Measurements from ENCODE around the gene PICK1. TPM values are rescaled to one million over a fixed set of nuclear protein-coding genes. Genes with fewer than 3 reads are reported as not detected.

Gene PICK1
- total RNA-seq, 1 experiment from 2014 or later, result 35.7 TPM

DNA sequence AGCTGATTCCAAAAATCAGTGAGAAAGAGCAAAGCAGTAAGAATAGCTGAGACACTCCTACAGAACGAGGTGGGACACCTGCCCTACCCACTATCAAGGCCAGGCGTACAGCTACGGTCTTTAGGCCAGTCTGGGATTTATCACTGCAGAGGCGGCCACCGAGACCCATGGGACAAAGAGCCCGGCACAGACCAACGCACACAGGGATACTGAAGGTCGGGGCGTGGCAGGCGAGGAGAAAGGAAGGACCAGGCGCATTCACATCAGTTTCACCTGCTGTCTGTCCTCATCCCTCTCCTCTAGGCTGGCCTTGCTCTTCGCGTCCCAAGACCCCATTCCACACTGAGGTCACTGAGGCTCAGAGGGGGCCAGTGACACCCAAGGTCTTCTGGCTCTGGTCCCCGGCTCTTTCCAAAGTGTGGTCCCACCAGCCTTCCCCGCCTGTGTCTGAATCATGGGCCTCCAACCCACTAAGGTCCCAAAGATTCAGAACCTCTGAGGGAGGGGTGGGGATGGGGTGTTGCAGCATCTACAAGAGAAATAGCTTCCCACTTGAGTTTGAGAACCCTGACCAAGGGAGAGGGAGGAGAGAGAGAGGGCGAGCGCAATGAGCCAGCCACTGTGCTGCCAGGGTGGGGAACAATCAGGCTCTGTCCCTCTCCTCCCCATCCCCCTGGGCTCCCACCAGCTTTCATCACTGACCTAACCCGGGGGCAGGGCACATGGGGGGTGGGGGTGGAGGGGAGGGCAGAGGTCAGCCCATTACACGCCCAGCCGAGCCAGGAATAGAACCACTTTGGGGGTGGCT, 7.2 kb upstream of the PICK1 start:
- no peak for TF ChIP-seq CTCF (conservative IDR thresholded peaks at IDR 0.05)
- H3K4me3 Mint-ChIP-seq, result no peak overlapping the region
- H4K91ac ChIP-seq (ENCODE audit: insufficient read length, low read depth, low read length), result no peak overlapping the region

More for the DNA sequence above, 7.2 kb upstream of the PICK1 start:
- H2AK5ac ChIP-seq (ENCODE audit: insufficient read length, low read length), result no peak overlapping the region
- H2BK15ac ChIP-seq (ENCODE audit: low read depth, low read length), result no peak overlapping the region
- H3K18ac ChIP-seq (ENCODE audit: insufficient read length, low read depth, low read length), result no peak overlapping the region
- no peaks in the 10 kb centered on the region for H3K79me2 ChIP-seq (ENCODE audit: insufficient read depth, low read length)
- no peak overlapping the region for H3K27ac ChIP-seq (ENCODE audit: insufficient read length, low read depth, low read length)
- WGBS (ENCODE audit: extremely low coverage, insufficient read length, low lambda C conversion rate), result no CpG with 5 or more reads among the region's 20 CpGs
- no peak overlapping the region for H4K8ac ChIP-seq (replicated peaks; ENCODE audit: insufficient read length, low read depth, low read length)
- H3K4ac ChIP-seq (ENCODE audit: low read depth, low read length), result no peak overlapping the region
- Mint-ChIP-seq H3K4me1 (peaks cover 5 to 6% of the 10 kb centered on the region in 2 experiments; a peak in 3 of 4 replicates), H3K27me3 (ENCODE audit: low read depth) (peaks cover 29% of the 10 kb centered on the region), H3K36me3 (ENCODE audit: insufficient read depth in 1 of 3, low read depth in 3 of 3) (no peaks in the 10 kb centered on the region), H3K9me3 (no peaks in the 10 kb centered on the region), H3K27ac (no peak overlapping the region)
- H2BK120ac ChIP-seq (ENCODE audit: low read depth, low read length, poor library complexity, severe bottlenecking), result no peak overlapping the region
- no peaks in the 10 kb centered on the region for H3K9me3 ChIP-seq (ENCODE audit: control insufficient read depth, low read depth, low read length)
- H4K20me1 ChIP-seq (ENCODE audit: control insufficient read depth, insufficient read depth, insufficient read length), result no peaks in the 10 kb centered on the region
- H2BK5ac ChIP-seq (ENCODE audit: insufficient read length, low read length), result no peak overlapping the region
- H3K14ac ChIP-seq (ENCODE audit: insufficient read depth, low read length), result no peak overlapping the region; the same call in 1 of the 2 replicates
- H3K4me1 ChIP-seq (ENCODE audit: insufficient read depth, low read length), result no peaks in the 10 kb centered on the region
- no peaks in the 10 kb centered on the region for H3K27me3 ChIP-seq (ENCODE audit: insufficient read depth, low read length)
- H3K4me2 ChIP-seq (ENCODE audit: insufficient read depth, insufficient read length, low read length), result no peak overlapping the region
- H3K23ac ChIP-seq (ENCODE audit: insufficient read length, low read depth, low read length), result no peak overlapping the region
- H3K9ac ChIP-seq (ENCODE audit: extremely low read depth, insufficient read length, low read length), result no peak overlapping the region
- no peak overlapping the region for H2AFZ ChIP-seq (ENCODE audit: low read length)
- H3K79me1 ChIP-seq (ENCODE audit: insufficient read depth, low read depth, low read length, poor library complexity, severe bottlenecking), result no peaks in the 10 kb centered on the region
- H3K23me2 ChIP-seq (ENCODE audit: insufficient read length, low read depth, low read length, poor library complexity, severe bottlenecking), result no peaks in the 10 kb centered on the region
- H3K56ac ChIP-seq (ENCODE audit: insufficient read length, low read depth, low read length), result no peak overlapping the region
- no peak overlapping the region for H4K5ac ChIP-seq (ENCODE audit: insufficient read length, low read depth, low read length)
- no peak overlapping the region for H2BK20ac ChIP-seq (ENCODE audit: low read depth, low read length, poor library complexity, severe bottlenecking)
- H3T11ph ChIP-seq (ENCODE audit: low read length), result no peak overlapping the region
- no peak overlapping the region for H2BK12ac ChIP-seq (ENCODE audit: insufficient read length, low read depth, low read length)
- no peak for DNase-seq
